Measurements from ENCODE around the gene FAM222B. TPM values are rescaled to one million over a fixed set of nuclear protein-coding genes. Genes with fewer than 3 reads are reported as not detected.
"Not testable (repeated sequence)": the region's sequence is repeated elsewhere in the genome, so short reads cannot be mapped to it uniquely, and the experiment has no call there.

The FAM222B gene
- total and polyA plus RNA-seq, 9 donors = 3.4 to 14.3 (median 12.7) TPM

GRCh38 chr17:28788100-28788499 lies 54.5 kb downstream of the FAM222B start:
- no peak for DNase-seq
- Histone ChIP-seq H3K4me3 (ENCODE audit: low read length) (no peak overlapping the region), H3K9me3 (replicated peaks; ENCODE audit: control insufficient read depth, low read depth, low read length) (no peaks in the 10 kb centered on the region), H3K27me3 (ENCODE audit: control insufficient read depth, insufficient read depth, low read length) (no peaks in the 10 kb centered on the region), H3K36me3 (ENCODE audit: control insufficient read depth, insufficient read depth, low read length) (peaks cover 3% of the 10 kb centered on the region), H3K4me1 (ENCODE audit: control insufficient read depth, insufficient read depth, low read length) (no peaks in the 10 kb centered on the region), H3K27ac (ENCODE audit: low read length) (no peak overlapping the region)
- 100% methylated on average over 3 of the region's 4 CpGs for WGBS (ENCODE audit: insufficient coverage)

DNA sequence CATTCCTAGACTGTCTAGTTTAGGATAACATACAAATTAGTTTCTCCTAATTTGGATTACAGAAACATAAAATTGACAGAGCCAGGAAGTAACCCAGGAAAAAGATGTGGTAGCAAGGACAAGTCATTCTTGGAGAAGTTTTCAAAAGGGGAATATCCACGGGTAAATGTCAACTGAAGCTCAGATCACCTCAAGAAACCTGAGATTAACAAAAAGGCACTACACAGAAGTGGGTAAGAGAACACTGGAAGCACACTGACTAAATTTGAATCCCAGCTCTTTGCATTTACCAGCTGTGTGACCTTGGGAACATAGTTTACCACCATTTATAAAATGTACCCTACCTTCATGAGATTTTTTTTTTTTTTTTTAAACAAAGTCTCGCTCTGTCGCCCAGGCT lies 59.4 kb downstream of the FAM222B start:
- Histone ChIP-seq H3K36me3 (ENCODE audit: control insufficient read depth, insufficient read depth, low read length) (peaks cover 3% of the 10 kb centered on the region), H3K4me3 (ENCODE audit: low read length) (no peak overlapping the region), H3K27ac (ENCODE audit: low read length) (no peak overlapping the region), H3K9me3 (replicated peaks; ENCODE audit: control insufficient read depth, low read depth, low read length) (no peaks in the 10 kb centered on the region), H3K4me1 (ENCODE audit: control insufficient read depth, insufficient read depth, low read length) (no peaks in the 10 kb centered on the region), H3K27me3 (ENCODE audit: control insufficient read depth, insufficient read depth, low read length) (no peaks in the 10 kb centered on the region)
- no CpG with 5 or more reads among the region's 3 CpGs for WGBS (ENCODE audit: insufficient coverage)
- DNase-seq = no peak

DNA sequence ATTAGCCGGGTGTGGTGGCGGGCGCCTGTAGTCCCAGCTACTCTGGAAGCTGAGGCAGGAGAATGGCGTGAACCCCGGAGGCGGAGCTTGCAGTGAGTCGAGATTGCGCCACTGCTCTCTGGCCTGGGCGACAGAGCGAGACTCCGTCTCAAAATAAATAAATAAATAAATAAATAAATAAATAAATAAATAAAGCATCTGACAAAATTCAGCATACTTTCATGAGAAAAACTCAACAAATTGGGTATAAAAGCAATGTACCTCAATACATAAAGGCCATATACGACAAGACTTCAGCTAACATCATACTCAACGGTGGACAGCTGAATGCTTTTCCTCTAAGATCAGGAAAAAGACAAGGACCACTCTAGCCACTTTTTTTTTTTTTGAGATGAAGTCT lies 63.0 kb downstream of the FAM222B start:
- H3K9me3 ChIP-seq (replicated peaks; ENCODE audit: control insufficient read depth, low read depth, low read length); H3K4me3 ChIP-seq (ENCODE audit: low read length); DNase-seq; H3K27me3 ChIP-seq (ENCODE audit: control insufficient read depth, insufficient read depth, low read length); H3K4me1 ChIP-seq (ENCODE audit: control insufficient read depth, insufficient read depth, low read length); H3K27ac ChIP-seq (ENCODE audit: low read length); H3K36me3 ChIP-seq (ENCODE audit: control insufficient read depth, insufficient read depth, low read length): not testable (repeated sequence)
- WGBS (ENCODE audit: insufficient coverage) = 94% methylated on average over 5 of the region's 13 CpGs

GRCh38 chr17:28777178-28777577 lies 65.4 kb downstream of the FAM222B start:
- no CpG with 5 or more reads among the region's 1 CpG for WGBS (ENCODE audit: insufficient coverage)
- no peaks in the 10 kb centered on the region for H3K36me3 ChIP-seq (ENCODE audit: control insufficient read depth, insufficient read depth, low read length)
- no peaks in the 10 kb centered on the region for H3K27me3 ChIP-seq (ENCODE audit: control insufficient read depth, insufficient read depth, low read length)
- H3K4me1 ChIP-seq (ENCODE audit: control insufficient read depth, insufficient read depth, low read length) = no peaks in the 10 kb centered on the region
- H3K4me3 ChIP-seq (ENCODE audit: low read length) = no peak overlapping the region
- H3K9me3 ChIP-seq (replicated peaks; ENCODE audit: control insufficient read depth, low read depth, low read length) = no peaks in the 10 kb centered on the region
- no peak for DNase-seq
- no peak overlapping the region for H3K27ac ChIP-seq (ENCODE audit: low read length)

DNA sequence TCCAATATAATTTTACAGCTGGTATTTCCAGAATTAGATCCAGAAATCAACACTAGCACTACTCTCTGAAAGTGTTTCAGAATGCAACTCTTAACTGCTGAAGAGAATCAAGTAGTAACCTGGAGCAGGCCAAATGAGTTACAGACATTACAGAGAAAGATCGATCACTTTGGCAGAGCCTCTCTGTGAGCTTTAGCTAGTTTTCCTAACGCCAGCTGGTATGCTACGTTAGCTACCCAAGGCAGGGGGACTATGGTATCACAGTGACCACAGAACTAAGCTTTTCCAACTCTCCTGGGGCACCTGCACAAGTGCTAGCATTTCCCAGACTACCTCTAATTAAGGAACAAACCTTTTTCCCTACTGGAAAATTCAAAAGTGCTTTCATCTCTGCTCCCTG lies 68.4 kb downstream of the FAM222B start:
- no peaks in the 10 kb centered on the region for H3K36me3 ChIP-seq (ENCODE audit: control insufficient read depth, insufficient read depth, low read length)
- H3K4me3 ChIP-seq (ENCODE audit: low read length) = no peak overlapping the region
- DNase-seq = no peak
- no peaks in the 10 kb centered on the region for H3K4me1 ChIP-seq (ENCODE audit: control insufficient read depth, insufficient read depth, low read length)
- H3K27ac ChIP-seq (ENCODE audit: low read length) = no peak overlapping the region
- H3K27me3 ChIP-seq (ENCODE audit: control insufficient read depth, insufficient read depth, low read length) = no peaks in the 10 kb centered on the region
- WGBS (ENCODE audit: insufficient coverage) = 51% methylated on average over 3 of the region's 3 CpGs
- no peaks in the 10 kb centered on the region for H3K9me3 ChIP-seq (replicated peaks; ENCODE audit: control insufficient read depth, low read depth, low read length)

DNA sequence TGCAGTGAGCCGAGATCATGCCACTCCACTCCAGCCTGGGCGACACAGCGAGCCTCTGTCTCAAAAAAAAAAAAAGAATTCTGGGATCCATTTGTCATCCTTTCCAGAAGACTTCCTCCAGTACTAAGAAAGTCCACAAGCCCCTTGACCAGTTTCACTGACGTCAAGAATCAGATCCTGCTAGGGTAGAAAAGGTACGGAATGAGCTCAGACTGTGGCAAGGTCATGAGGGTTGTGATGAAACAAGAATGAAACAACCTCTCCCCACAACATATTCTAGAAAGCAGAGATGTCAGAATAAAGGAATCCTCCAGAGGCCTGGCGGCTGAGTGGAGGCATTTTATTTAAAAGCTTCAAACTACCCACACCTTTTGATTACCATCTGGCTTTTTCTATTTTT lies 68.9 kb downstream of the FAM222B start:
- H3K9me3 ChIP-seq (replicated peaks; ENCODE audit: control insufficient read depth, low read depth, low read length) = no peaks in the 10 kb centered on the region
- H3K4me3 ChIP-seq (ENCODE audit: low read length) = no peak overlapping the region
- H3K27me3 ChIP-seq (ENCODE audit: control insufficient read depth, insufficient read depth, low read length) = no peaks in the 10 kb centered on the region
- H3K4me1 ChIP-seq (ENCODE audit: control insufficient read depth, insufficient read depth, low read length) = no peaks in the 10 kb centered on the region
- no CpG with 5 or more reads among the region's 6 CpGs for WGBS (ENCODE audit: insufficient coverage)
- H3K27ac ChIP-seq (ENCODE audit: low read length) = no peak overlapping the region
- no peak for DNase-seq
- no peaks in the 10 kb centered on the region for H3K36me3 ChIP-seq (ENCODE audit: control insufficient read depth, insufficient read depth, low read length)

- H3K4me1 ChIP-seq (ENCODE audit: control insufficient read depth, insufficient read depth, low read length) = no peaks in the 10 kb centered on the region
- no peak for DNase-seq
- H3K36me3 ChIP-seq (ENCODE audit: control insufficient read depth, insufficient read depth, low read length) = peaks cover 25% of the 10 kb centered on the region
- WGBS (ENCODE audit: insufficient coverage) = 61% methylated on average over 4 of the region's 4 CpGs
- no peak overlapping the region for H3K27ac ChIP-seq (ENCODE audit: low read length)
- no peak overlapping the region for H3K4me3 ChIP-seq (ENCODE audit: low read length)
- H3K9me3 ChIP-seq (replicated peaks; ENCODE audit: control insufficient read depth, low read depth, low read length) = no peaks in the 10 kb centered on the region
- H3K27me3 ChIP-seq (ENCODE audit: control insufficient read depth, insufficient read depth, low read length) = no peaks in the 10 kb centered on the region
Measured at GRCh38 chr17:28765038-28765437, 77.6 kb downstream of the FAM222B start.

DNA sequence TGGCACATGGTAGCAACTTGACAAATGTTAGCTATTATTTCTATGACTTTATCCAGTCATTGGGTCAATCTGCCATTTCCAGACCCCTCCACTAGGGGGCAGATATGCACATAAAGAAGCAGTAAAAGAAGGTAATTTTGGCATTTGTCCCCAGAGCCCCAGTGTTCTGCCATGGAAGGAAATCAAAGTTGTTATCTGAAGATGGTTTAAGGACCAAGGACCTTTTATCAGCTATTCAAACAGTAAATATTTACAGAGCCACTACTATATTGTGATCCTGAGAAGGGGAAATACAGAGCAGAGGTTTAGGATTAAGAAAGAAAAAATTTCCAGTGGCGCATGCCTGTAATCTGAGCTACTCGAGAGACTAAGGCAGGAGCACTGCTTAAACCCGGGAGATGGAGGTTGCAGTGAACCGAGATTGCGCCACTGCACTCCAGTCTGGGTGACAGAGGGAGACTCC lies 78.8 kb downstream of the FAM222B start:
- no peaks in the 10 kb centered on the region for H3K27me3 ChIP-seq (ENCODE audit: control insufficient read depth, insufficient read depth, low read length)
- H3K27ac ChIP-seq (ENCODE audit: low read length) = no peak overlapping the region
- no peak overlapping the region for H3K4me3 ChIP-seq (ENCODE audit: low read length)
- 56% methylated on average over 2 of the region's 5 CpGs for WGBS (ENCODE audit: insufficient coverage)
- peaks cover 35% of the 10 kb centered on the region for H3K36me3 ChIP-seq (ENCODE audit: control insufficient read depth, insufficient read depth, low read length)
- peak; percentile 84 for DNase-seq
- H3K4me1 ChIP-seq (ENCODE audit: control insufficient read depth, insufficient read depth, low read length) = no peaks in the 10 kb centered on the region
- H3K9me3 ChIP-seq (replicated peaks; ENCODE audit: control insufficient read depth, low read depth, low read length) = no peaks in the 10 kb centered on the region

GRCh38 chr17:28763137-28763799 lies 79.3 kb downstream of the FAM222B start:
- Histone ChIP-seq H3K4me1 (ENCODE audit: control insufficient read depth, insufficient read depth, low read length) (no peaks in the 10 kb centered on the region), H3K27ac (ENCODE audit: low read length) (no peak overlapping the region), H3K4me3 (ENCODE audit: low read length) (no peak overlapping the region), H3K36me3 (ENCODE audit: control insufficient read depth, insufficient read depth, low read length) (peaks cover 41% of the 10 kb centered on the region), H3K27me3 (ENCODE audit: control insufficient read depth, insufficient read depth, low read length) (no peaks in the 10 kb centered on the region), H3K9me3 (replicated peaks; ENCODE audit: control insufficient read depth, low read depth, low read length) (no peaks in the 10 kb centered on the region)
- DNase-seq = no peak
- no CpG with 5 or more reads among the region's 1 CpG for WGBS (ENCODE audit: insufficient coverage)

DNA sequence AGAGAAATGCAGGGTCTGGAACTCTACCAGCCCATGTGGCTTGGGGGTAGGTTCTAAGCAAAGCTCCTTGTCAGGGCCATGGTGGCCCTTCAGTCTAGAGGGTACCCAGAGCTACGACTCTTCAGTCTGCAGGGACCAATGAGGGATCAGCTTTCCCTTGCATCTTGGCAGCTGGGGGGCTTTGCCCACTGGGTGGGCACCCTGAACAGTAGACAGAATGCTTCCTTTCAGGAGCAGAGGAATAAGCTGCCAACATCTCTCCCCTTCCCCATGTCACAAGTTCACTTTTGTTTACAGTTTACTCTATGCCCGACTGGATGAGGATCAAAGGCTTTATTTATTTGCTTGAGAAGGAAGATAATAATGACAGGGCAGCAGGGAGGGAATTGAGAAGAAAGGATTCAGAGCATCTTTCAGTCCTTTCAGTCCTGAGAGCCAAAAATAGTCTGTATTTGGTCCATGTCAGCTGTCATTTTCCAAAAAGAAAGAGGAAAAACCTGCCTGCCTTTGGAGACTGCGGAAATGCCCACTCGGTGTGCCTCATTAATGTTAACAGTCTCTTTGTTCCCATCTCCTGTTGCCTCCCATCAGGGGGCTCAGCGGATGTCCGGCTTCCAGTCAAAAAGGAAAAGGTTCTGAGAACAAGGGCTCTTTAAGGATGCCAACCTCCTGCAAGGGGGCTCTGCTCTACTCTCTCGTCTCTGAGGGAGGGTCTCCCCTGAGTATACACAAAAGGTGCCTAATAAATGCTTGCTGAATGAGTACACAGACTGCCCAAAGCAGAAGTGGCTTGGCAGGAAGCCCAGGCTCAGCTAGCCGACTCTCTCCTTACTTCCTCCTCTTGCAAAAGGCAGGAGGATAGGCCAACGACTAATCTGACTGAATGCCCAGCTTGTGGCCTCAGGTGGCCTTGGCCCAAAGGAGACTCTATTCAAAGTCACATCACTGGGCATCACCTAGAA lies 81.7 kb downstream of the FAM222B start:
- no peaks in the 10 kb centered on the region for H3K4me1 ChIP-seq (ENCODE audit: control insufficient read depth, insufficient read depth, low read length)
- H3K9me3 ChIP-seq (replicated peaks; ENCODE audit: control insufficient read depth, low read depth, low read length) = no peaks in the 10 kb centered on the region
- H3K27ac ChIP-seq (ENCODE audit: low read length) = no peak overlapping the region
- DNase-seq = peak; percentile 39
- 28% methylated on average over 2 of the region's 9 CpGs for WGBS (ENCODE audit: insufficient coverage)
- peaks cover 50% of the 10 kb centered on the region for H3K36me3 ChIP-seq (ENCODE audit: control insufficient read depth, insufficient read depth, low read length)
- H3K4me3 ChIP-seq (ENCODE audit: low read length) = no peak overlapping the region
- no peaks in the 10 kb centered on the region for H3K27me3 ChIP-seq (ENCODE audit: control insufficient read depth, insufficient read depth, low read length)

Data from muscle of leg (tissue), 11 donors.